Endodermal cell (in vitro differentiated cells): ENCODE results near the gene PCBP3. TPM values are rescaled to one million over a fixed set of nuclear protein-coding genes. Genes with fewer than 3 reads are reported as not detected.

Source experiments
- DNase-seq: peaks from one replicate; pipeline ENCODE4 v3.0.0-alpha.2; 2017
- H3K27ac ChIP-seq: 2 replicates; pipeline ENCODE4 v1.5.1; 2013; ENCODE audit warnings: mild to moderate bottlenecking, low read depth, low read length, moderate library complexity
- H3K27me3 ChIP-seq: 2 replicates; pipeline ENCODE4 v1.6.1; 2013; ENCODE audit warnings: mild to moderate bottlenecking, low read length, moderate library complexity; ENCODE audit not compliant: insufficient read depth, control insufficient read depth, poor library complexity, severe bottlenecking
- H3K36me3 ChIP-seq: 2 replicates; pipeline ENCODE4 v1.7.0; 2013; ENCODE audit warnings: mild to moderate bottlenecking, low read length, moderate library complexity; ENCODE audit not compliant: control insufficient read depth, insufficient read depth
- H3K4me1 ChIP-seq: one replicate; pipeline ENCODE4 v1.7.0; 2013; ENCODE audit warnings: low read length; ENCODE audit not compliant: control insufficient read depth, insufficient read depth
- H3K4me3 ChIP-seq: 2 replicates; pipeline ENCODE4 v1.5.1; 2013; ENCODE audit warnings: mild to moderate bottlenecking, low read length, moderate library complexity
- H3K9ac ChIP-seq: 2 replicates; pipeline ENCODE4 v1.6.1; 2013; ENCODE audit warnings: mild to moderate bottlenecking, low read length, moderate library complexity; ENCODE audit not compliant: poor library complexity, severe bottlenecking; ENCODE audit errors: extremely low read depth
- H3K9me3 ChIP-seq: 2 replicates; pipeline ENCODE4 v1.6.1; 2013; ENCODE audit warnings: mild to moderate bottlenecking, low read length, moderate library complexity; ENCODE audit not compliant: control insufficient read depth
- H3K27ac Mint-ChIP-seq: 2 replicates; pipeline ENCODE4 v1.8.0; 2020; ENCODE audit warnings: mixed read lengths
- H3K27me3 Mint-ChIP-seq: 2 replicates; pipeline ENCODE4 v1.8.0; 2021; ENCODE audit warnings: mild to moderate bottlenecking, mixed read lengths; ENCODE audit not compliant: insufficient read depth
- H3K36me3 Mint-ChIP-seq: 2 replicates; pipeline ENCODE4 v1.8.0; 2020; ENCODE audit warnings: low read depth, mixed read lengths
- H3K4me1 Mint-ChIP-seq: 2 replicates; pipeline ENCODE4 v1.8.0; 2020; ENCODE audit warnings: mixed read lengths
- H3K4me3 Mint-ChIP-seq: 2 replicates; pipeline ENCODE4 v1.8.0; 2020; ENCODE audit warnings: mild to moderate bottlenecking, moderate library complexity, mixed read lengths
- H3K9me3 Mint-ChIP-seq: 2 replicates; pipeline ENCODE4 v1.8.0; 2020; ENCODE audit warnings: mild to moderate bottlenecking, mixed read lengths
- WGBS, 2 experiments: methylation state at CpG; one replicate each; pipeline versions ENCODE4 v1.1.5 to v1.1.7; 2013; ENCODE audit warnings: missing lambda C conversion rate in 2 of 2, mixed read lengths in 1 of 2; ENCODE audit not compliant: insufficient coverage in 1 of 2, insufficient read length in 1 of 2; 5-methylcytosine and 5-hydroxymethylcytosine counted together
- total RNA-seq, 2 donors: library from RNA; stranded (reverse); fragmentation: NEBNext Ultra II Directional in 1 of 2; extraction: Animal tissue kit (Norgen Biotek cat#: 25700) in 1 of 2; gene quantifications; 2 replicates in 1 of 2; 3 replicates in 1 of 2; pipeline ENCODE4 v1.2.1, GENCODE V29; 2021
- TF ChIP-seq, protein P1 (sequence below): fragments of 200-600 bp; sonication (generic); conservative IDR thresholded peaks from 2 replicates; pipeline ENCODE4 v1.5.0; 2021; ENCODE audit warnings: antibody characterized with exemption, mild to moderate bottlenecking

PCBP3 gene
- total RNA-seq, 2 donors from 2014 or later: 2.1 to 10.6 TPM

DNA sequence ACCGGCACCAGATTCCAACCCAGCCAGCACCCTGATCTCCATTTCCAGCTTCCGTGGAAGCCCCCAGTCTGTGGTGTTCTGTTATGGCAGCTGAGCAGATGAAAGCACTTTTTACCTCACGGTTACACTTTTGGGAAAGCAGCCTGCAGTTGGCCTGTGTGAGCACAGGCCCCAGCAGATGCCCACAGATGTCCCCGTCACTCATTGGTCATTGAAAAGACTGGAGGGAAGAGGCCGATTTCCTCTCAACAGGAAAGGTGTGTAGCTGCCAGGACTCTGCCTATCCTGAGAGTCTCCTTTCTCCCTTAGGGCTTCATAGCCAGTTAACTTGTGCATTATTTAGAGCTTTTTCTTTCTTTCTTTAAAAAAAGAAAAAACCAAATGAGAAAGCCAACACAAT, 123.0 kb downstream of the PCBP3 start:
- Histone ChIP-seq H3K9me3 (no peaks in the 10 kb centered on the region), H3K36me3 (no peaks in the 10 kb centered on the region), H3K4me1 (no peaks in the 10 kb centered on the region), H3K27ac (no peak overlapping the region), H3K9ac (no peak overlapping the region), H3K27me3 (no peaks in the 10 kb centered on the region), H3K4me3 (no peak overlapping the region)
- Mint-ChIP-seq H3K9me3 (no peaks in the 10 kb centered on the region), H3K4me1 (no peaks in the 10 kb centered on the region), H3K27ac (no peak overlapping the region), H3K4me3 (no peak overlapping the region), H3K36me3 (no peaks in the 10 kb centered on the region), H3K27me3 (no peaks in the 10 kb centered on the region)
- WGBS, 2 experiments: 94 to 100% methylated on average over 4 to 5 of the region's 5 CpGs
- TF ChIP-seq, protein P1, sequence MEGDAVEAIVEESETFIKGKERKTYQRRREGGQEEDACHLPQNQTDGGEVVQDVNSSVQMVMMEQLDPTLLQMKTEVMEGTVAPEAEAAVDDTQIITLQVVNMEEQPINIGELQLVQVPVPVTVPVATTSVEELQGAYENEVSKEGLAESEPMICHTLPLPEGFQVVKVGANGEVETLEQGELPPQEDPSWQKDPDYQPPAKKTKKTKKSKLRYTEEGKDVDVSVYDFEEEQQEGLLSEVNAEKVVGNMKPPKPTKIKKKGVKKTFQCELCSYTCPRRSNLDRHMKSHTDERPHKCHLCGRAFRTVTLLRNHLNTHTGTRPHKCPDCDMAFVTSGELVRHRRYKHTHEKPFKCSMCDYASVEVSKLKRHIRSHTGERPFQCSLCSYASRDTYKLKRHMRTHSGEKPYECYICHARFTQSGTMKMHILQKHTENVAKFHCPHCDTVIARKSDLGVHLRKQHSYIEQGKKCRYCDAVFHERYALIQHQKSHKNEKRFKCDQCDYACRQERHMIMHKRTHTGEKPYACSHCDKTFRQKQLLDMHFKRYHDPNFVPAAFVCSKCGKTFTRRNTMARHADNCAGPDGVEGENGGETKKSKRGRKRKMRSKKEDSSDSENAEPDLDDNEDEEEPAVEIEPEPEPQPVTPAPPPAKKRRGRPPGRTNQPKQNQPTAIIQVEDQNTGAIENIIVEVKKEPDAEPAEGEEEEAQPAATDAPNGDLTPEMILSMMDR: no peak
- no peak for DNase-seq

DNA sequence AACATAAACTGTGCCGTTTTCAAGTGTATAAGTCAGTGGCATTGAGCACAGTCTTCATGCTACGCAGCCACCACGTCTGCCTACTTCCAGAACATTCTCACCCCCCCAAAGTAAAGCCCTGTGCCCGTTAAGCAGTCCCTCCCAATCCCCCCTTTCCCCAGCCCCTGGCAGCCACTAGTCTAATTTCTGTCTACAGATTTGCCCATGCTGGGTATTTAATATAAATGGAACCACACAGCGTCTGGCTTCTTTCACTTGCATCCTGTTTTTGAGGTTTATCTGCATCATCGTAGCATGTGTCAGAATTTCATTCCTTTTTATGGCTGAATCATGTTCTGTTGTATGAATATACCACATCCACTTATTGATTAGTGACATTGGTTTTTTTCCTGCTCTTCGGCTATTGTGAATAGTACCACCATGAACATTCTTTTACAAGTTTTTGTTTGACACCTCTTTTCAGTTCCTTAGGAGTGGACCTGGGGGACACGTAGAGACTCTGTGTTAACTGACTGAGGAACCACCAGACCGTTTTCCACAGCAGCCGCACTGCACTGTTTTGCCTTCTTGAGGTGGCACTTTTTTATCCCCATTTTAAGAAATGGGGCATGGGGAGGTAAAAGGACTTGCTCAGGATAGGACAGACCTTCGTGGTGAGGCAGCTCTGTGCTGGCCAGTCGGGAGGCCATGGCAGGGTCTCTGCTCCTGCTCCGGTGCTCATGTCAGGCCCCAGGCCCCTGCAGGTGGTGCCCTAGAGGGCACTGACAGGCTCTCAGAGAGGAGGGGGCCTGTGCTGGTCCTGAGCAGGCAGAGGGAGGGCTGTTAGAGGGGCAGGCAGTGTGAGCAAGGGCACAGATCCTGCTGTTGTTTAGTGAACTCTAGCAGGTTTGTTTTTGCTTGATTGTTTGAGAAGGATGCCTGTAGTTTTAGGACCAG, 123.8 kb downstream of the PCBP3 start:
- H3K4me1 Mint-ChIP-seq: no peaks in the 10 kb centered on the region

GRCh38 chr21:45768011-45768739, 124.7 kb downstream of the PCBP3 start:
- H3K36me3 Mint-ChIP-seq: no peaks in the 10 kb centered on the region

More for the DNA sequence above, 123.8 kb downstream of the PCBP3 start:
- WGBS, 2 experiments: 91% methylated on average over 10 to 13 of the region's 13 CpGs
- TF ChIP-seq, protein P1: no peak
- no peak overlapping the region for H3K9ac ChIP-seq
- H3K36me3 ChIP-seq: no peaks in the 10 kb centered on the region
- H3K9me3 Mint-ChIP-seq: peaks cover 4% of the 10 kb centered on the region
- no peak overlapping the region for H3K27ac Mint-ChIP-seq
- H3K4me3 Mint-ChIP-seq: no peak overlapping the region
- no peaks in the 10 kb centered on the region for H3K27me3 ChIP-seq
- H3K4me1 ChIP-seq: no peaks in the 10 kb centered on the region
- H3K9me3 ChIP-seq: no peaks in the 10 kb centered on the region
- no peaks in the 10 kb centered on the region for H3K27me3 Mint-ChIP-seq
- DNase-seq: no peak
- H3K4me3 ChIP-seq: no peak overlapping the region
- H3K27ac ChIP-seq: no peak overlapping the region
- H3K36me3 Mint-ChIP-seq: no peaks in the 10 kb centered on the region

More at GRCh38 chr21:45768011-45768739, 124.7 kb downstream of the PCBP3 start:
- Mint-ChIP-seq H3K4me1 (no peaks in the 10 kb centered on the region), H3K27me3 (no peaks in the 10 kb centered on the region), H3K4me3 (no peak overlapping the region), H3K9me3 (peaks cover 11% of the 10 kb centered on the region), H3K27ac (no peak overlapping the region)
- H3K27me3 ChIP-seq: no peaks in the 10 kb centered on the region
- no peak for DNase-seq
- peaks cover 2% of the 10 kb centered on the region for H3K9me3 ChIP-seq
- H3K4me1 ChIP-seq: no peaks in the 10 kb centered on the region
- H3K9ac ChIP-seq: no peak overlapping the region
- no peaks in the 10 kb centered on the region for H3K36me3 ChIP-seq
- no peak overlapping the region for H3K4me3 ChIP-seq
- no peak overlapping the region for H3K27ac ChIP-seq
- TF ChIP-seq, protein P1: no peak
- WGBS, 2 experiments: 87 to 95% methylated on average over 4 to 11 of the region's 11 CpGs
